Panc1 (cell line): Measurements from ENCODE around the gene UBN2. TPM values are rescaled to one million over a fixed set of nuclear protein-coding genes. Genes with fewer than 3 reads are reported as not detected.

Experiments
- ATAC-seq: fragments of 200-7000 bp; cut with Tn5 transposase; 2 replicates; pipeline ENCODE4 v1.9.1; 2020; ENCODE audit warnings: mild to moderate bottlenecking, moderate library complexity
- BruUV-seq: library from RNA; stranded (reverse); fragments of 400-500 nt; replicated peaks from 2 replicates; lab custom pipeline; 2021; lab: Mats Ljungman, UMichigan
- CTCF ChIA-PET: fragments of 300-600 bp; sonication (Branson Sonifier 250); formaldehyde crosslinking; loops from one replicate; lab custom pipeline; 2022; ENCODE audit warnings: antibody characterized with exemption; lab: Charles Lee
- POLR2A ChIA-PET: fragments of 300-600 bp; sonication (Branson Sonifier 250); formaldehyde crosslinking; loops from one replicate; lab custom pipeline; 2022; ENCODE audit warnings: antibody characterized with exemption; lab: Charles Lee
- DNase-seq: peaks from one replicate; pipeline ENCODE4 v3.0.0-alpha.2; 2010; ENCODE audit warnings: low read depth, low spot score
- H3K27ac ChIP-seq: 2 replicates; pipeline ENCODE4 v1.5.1; 2011; ENCODE audit warnings: mild to moderate bottlenecking, low read length, inconsistent platforms
- H3K27me3 ChIP-seq: fragments of 200-500 bp; sonication (Bioruptor generic); 2 replicates; pipeline ENCODE4 v1.6.0; 2014; ENCODE audit warnings: low read length, inconsistent platforms; ENCODE audit not compliant: control insufficient read depth, insufficient read depth
- H3K36me3 ChIP-seq: fragments of 200-500 bp; sonication (Bioruptor generic); 2 replicates; pipeline ENCODE4 v1.5.1; 2014; ENCODE audit warnings: inconsistent platforms, mild to moderate bottlenecking, low read length, moderate library complexity; ENCODE audit not compliant: control insufficient read depth, insufficient read depth
- H3K4me1 ChIP-seq: 2 replicates; pipeline ENCODE4 v1.5.1; 2011; ENCODE audit warnings: inconsistent platforms, mild to moderate bottlenecking, low read length, moderate library complexity; ENCODE audit not compliant: control insufficient read depth, insufficient read depth
- H3K4me3 ChIP-seq, 2 experiments: 2 replicates each; pipeline ENCODE4 v1.5.1; 2011 to 2012; ENCODE audit warnings: low read depth in 2 of 2, low read length in 2 of 2, mild to moderate bottlenecking in 2 of 2, inconsistent platforms in 1 of 2, moderate library complexity in 1 of 2
- H3K9me3 ChIP-seq: fragments of 200-500 bp; sonication (Bioruptor generic); 2 replicates; pipeline ENCODE4 v1.5.1; 2014; ENCODE audit warnings: low read depth, mild to moderate bottlenecking, inconsistent platforms, low read length, moderate library complexity; ENCODE audit not compliant: control insufficient read depth, insufficient read depth
- CTCF ChIP-seq: fragments of 450-650 bp; IDR thresholded peaks from 2 replicates; pipeline ENCODE4 v1.5.1; 2017; ENCODE audit warnings: mild to moderate bottlenecking
- POLR2AphosphoS5 ChIP-seq: IDR thresholded peaks from 2 replicates; pipeline ENCODE4 v1.6.1; 2012; ENCODE audit warnings: mild to moderate bottlenecking, low read depth, low read length, moderate library complexity
- REST ChIP-seq, 2 experiments: IDR thresholded peaks; 2 replicates each; pipeline ENCODE4 v1.6.1; 2011 to 2012; ENCODE audit warnings: low read depth in 2 of 2, control low read depth in 1 of 2, low read length in 1 of 2, mild to moderate bottlenecking in 1 of 2, moderate library complexity in 1 of 2; ENCODE audit not compliant: insufficient read depth in 1 of 2
- SIN3A ChIP-seq: IDR thresholded peaks from 2 replicates; pipeline ENCODE4 v1.6.1; 2012; ENCODE audit warnings: low read depth, mild to moderate bottlenecking, low read length, moderate library complexity, borderline replicate concordance; ENCODE audit not compliant: insufficient read depth
- TCF7L2 ChIP-seq: IDR thresholded peaks from 2 replicates; pipeline ENCODE4 v1.6.1; 2011; ENCODE audit warnings: mild to moderate bottlenecking, low read depth, low read length, inconsistent platforms
- in situ Hi-C: cut with HindIII; loops from 2 replicates; pipeline ENCODE4 v1.10.0; 2016; ENCODE audit warnings: low sequenced_read_pairs, low pct_unique_long_range_greater_than_20kb
- intact Hi-C: fragments of 100-400 bp; cut with micrococcal nuclease; formaldehyde crosslinking; loops from one replicate; pipeline ENCODE4 v1.10.0; 2022; ENCODE audit not compliant: unreplicated experiment
- total RNA-seq: library from RNA; stranded (reverse); gene quantifications from one replicate; pipeline ENCODE4 v1.2.1, GENCODE V29; 2021; ENCODE audit not compliant: unreplicated experiment

UBN2 gene
- total RNA-seq, 1 experiment from 2014 or later = 14.0 TPM

- peaks cover 11% of the 10 kb centered on the region for H3K4me1 ChIP-seq
- intact Hi-C loops (loop anchor here (5.0 kb wide), 1 partner anchor 123 kb away; the partner anchor contains the start of gene ZC3HAV1), in situ Hi-C loops (no loop called here)
- DNase-seq (no peak), ATAC-seq (no peak)
- no TSS peak for BruUV-seq
- peak overlapping the region; percentile 78 for H3K27ac ChIP-seq
- TF ChIP-seq REST (IDR thresholded peaks at IDR 0.05; ENCODE audit: insufficient read depth in 1 of 2, low read depth in 2 of 2, low read length in 1 of 2) (no peak), TCF7L2 (no peak), SIN3A (no peak), POLR2AphosphoS5 (no peak), CTCF (no peak)
- H3K4me3 ChIP-seq = peak overlapping the region; percentile 87 to 93
- H3K9me3 ChIP-seq = no peaks in the 10 kb centered on the region
- H3K27me3 ChIP-seq = peaks cover 4% of the 10 kb centered on the region; the same call in 1 of the 2 replicates
- ChIA-PET POLR2A (interaction anchor here (1.0 kb wide), 1 partner anchor 200 kb away, joined by 3 read pairs; no protein-coding TSS in a partner anchor), CTCF (no interaction called here)
- no peaks in the 10 kb centered on the region; the same call in 1 of the 2 replicates for H3K36me3 ChIP-seq
Observed at GRCh38 chr7:139230484-139230773, 608 bp upstream of the UBN2 start.

- intact Hi-C loops (loop anchor here (5.0 kb wide), 1 partner anchor 124 kb away; the partner anchor contains the start of gene ZC3HAV1), in situ Hi-C loops (no loop called here)
- CTCF ChIA-PET = interaction anchor here (0.7 kb wide), 1 partner anchor 214 kb away, joined by 5 read pairs; no protein-coding TSS in a partner anchor
- H3K27me3 ChIP-seq = peaks cover 4% of the 10 kb centered on the region; the same call in 1 of the 2 replicates
- ATAC-seq (peak; percentile 69), DNase-seq (no peak)
- H3K4me3 ChIP-seq = peak overlapping the region; percentile 87 to 93
- TF ChIP-seq POLR2AphosphoS5 (no peak), SIN3A (no peak), CTCF (no peak)
- peak overlapping the region; percentile 84 for H3K27ac ChIP-seq
- H3K4me1 ChIP-seq = peaks cover 11% of the 10 kb centered on the region
- H3K9me3 ChIP-seq = no peaks in the 10 kb centered on the region
- POLR2A ChIA-PET = interaction anchor here (0.5 kb wide), 2 partner anchors 585 to 1084 kb away, joined by 4 to 5 read pairs; no protein-coding TSS in a partner anchor
- no peaks in the 10 kb centered on the region; the same call in none of the 2 replicates for H3K36me3 ChIP-seq
- BruUV-seq = no TSS peak
Observed at GRCh38 chr7:139231513-139232376, 708 bp downstream of the UBN2 start.
